Natural killer cell treated with Interleukin-12 subunit alpha and Interleukin-12 subunit beta and Interleukin-15 and Interleukin-18, amount 100 ng/mL, for 72 hours (primary cell): ENCODE results near the gene CCNB1. TPM values are rescaled to one million over a fixed set of nuclear protein-coding genes. Genes with fewer than 3 reads are reported as not detected.

Experiments
- total RNA-seq, 2 donors: library from RNA; stranded (reverse); gene quantifications; one replicate each; pipeline ENCODE4 v1.2.3, GENCODE V29; 2022

Gene CCNB1
- total RNA-seq, 2 donors from 2014 or later: 114 to 163 TPM

Other genes with a start within 250 kb of the CCNB1 start
- gene SLC30A5, start 73.1 kb upstream of the CCNB1 start, total RNA-seq: 10 to 100 TPM; 53.4 to 54.0 TPM
- gene CENPH, start 22.4 kb downstream of the CCNB1 start, total RNA-seq: 10 to 100 TPM; 17.1 to 34.9 TPM
- gene CDK7, start 67.7 kb downstream of the CCNB1 start, total RNA-seq: 10 to 100 TPM; 37.9 to 57.5 TPM
- gene CCDC125, start 165.7 kb downstream of the CCNB1 start, total RNA-seq: 10 to 100 TPM; 10.4 to 14.3 TPM
- 10 to 100 TPM; 40.5 to 41.4 TPM for gene AK6, start 202.4 kb downstream of the CCNB1 start, total RNA-seq
- gene TAF9, start 202.4 kb downstream of the CCNB1 start, total RNA-seq: 10 to 100 TPM; 38.9 to 51.0 TPM
- 10 to 100 TPM; 22.1 to 24.1 TPM for gene RAD17, start 202.7 kb downstream of the CCNB1 start, total RNA-seq
- gene MARVELD2, start 248.0 kb downstream of the CCNB1 start, total RNA-seq: under 1 TPM; 0.14 to 0.56 TPM